G401 (cell line): Measurements from ENCODE around the gene ULK3. TPM values are rescaled to one million over a fixed set of nuclear protein-coding genes. Genes with fewer than 3 reads are reported as not detected.
A peak's percentile ranks its signal among the peaks of the same experiment; 100 is the strongest.

Experiments used
- DNase-seq: peaks from one replicate; pipeline ENCODE4 v3.0.0-alpha.2; 2015; ENCODE audit warnings: low spot score
- in situ Hi-C: cut with HindIII; loops from 2 replicates; pipeline ENCODE4 v1.10.0; 2016; ENCODE audit warnings: low sequenced_read_pairs, mixed read lengths
- total RNA-seq: library from RNA; depleted of rRNA; stranded (reverse); fragments of >200 nt; shearing (Covaris generic); gene quantifications from 2 replicates; pipeline ENCODE4 v1.2.3, GENCODE V29; 2014

Gene ULK3
- total RNA-seq, 1 experiment from 2014 or later: 40.9 TPM

- in situ Hi-C loops: no loop called here
- no peak for DNase-seq
Observed at GRCh38 chr15:74808840-74809229, 34.1 kb downstream of the ULK3 start.

GRCh38 chr15:74808078-74808839 is 34.7 kb downstream of the ULK3 start:
- in situ Hi-C loops: no loop called here

GRCh38 chr15:74807282-74807681 is 35.7 kb downstream of the ULK3 start:
- in situ Hi-C loops: no loop called here
- no peak for DNase-seq

More at GRCh38 chr15:74808078-74808839, 34.7 kb downstream of the ULK3 start:
- peak; percentile 89 for DNase-seq

DNA sequence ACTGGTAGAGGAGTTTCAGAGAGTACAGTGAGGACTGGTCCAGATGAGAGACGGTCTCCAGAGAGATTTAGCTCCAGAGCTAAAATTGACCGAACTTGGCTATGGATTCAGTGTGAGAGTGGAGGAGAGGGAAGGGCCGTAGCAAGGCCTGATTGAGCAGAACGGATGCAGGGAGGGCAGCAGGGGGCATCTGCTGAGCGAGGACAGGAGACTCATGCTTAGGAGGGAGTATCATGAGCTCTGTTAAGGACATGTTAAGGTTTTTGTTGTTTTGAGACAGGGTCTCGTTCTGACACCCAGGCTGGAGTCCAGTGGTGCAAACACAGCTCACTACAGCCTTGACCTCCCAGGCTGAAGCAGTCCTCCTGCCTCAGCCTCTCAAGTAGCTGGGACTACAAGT is 38.0 kb downstream of the ULK3 start:
- no peak for DNase-seq
- in situ Hi-C loops: no loop called here

DNA sequence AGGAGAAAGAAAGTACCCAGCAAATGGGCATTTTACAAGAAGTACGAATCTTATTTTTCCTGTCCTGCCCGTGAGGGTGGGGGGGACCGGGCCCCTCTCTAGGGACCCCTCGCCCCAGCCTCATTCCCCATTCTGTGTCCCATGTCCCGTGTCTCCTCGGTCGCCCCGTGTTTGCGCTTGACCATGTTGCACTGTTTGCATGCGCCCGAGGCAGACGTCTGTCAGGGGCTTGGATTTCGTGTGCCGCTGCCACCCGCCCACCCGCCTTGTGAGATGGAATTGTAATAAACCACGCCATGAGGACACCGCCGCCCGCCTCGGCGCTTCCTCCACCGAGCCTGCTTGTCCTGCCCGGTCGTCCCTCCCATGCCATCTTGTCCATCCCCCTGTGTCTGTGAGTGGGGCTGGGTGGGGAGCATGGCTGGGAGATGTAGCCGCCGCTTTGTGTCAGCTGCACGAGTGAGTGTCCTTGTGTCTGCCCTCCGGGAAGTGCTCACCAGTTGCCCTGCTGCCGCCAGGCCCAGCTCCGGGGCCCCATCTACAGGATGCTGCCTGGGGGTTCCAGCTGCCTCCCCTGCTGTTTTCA is 40.0 kb downstream of the ULK3 start:
- in situ Hi-C loops: no loop called here
- no peak for DNase-seq

DNA sequence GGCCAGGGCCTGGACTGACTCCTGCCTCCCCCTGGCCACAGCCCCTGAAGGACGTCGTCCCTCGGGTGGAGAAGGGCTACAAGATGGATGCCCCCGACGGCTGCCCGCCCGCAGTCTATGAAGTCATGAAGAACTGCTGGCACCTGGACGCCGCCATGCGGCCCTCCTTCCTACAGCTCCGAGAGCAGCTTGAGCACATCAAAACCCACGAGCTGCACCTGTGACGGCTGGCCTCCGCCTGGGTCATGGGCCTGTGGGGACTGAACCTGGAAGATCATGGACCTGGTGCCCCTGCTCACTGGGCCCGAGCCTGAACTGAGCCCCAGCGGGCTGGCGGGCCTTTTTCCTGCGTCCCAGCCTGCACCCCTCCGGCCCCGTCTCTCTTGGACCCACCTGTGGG is 40.7 kb downstream of the ULK3 start:
- DNase-seq: no peak
- in situ Hi-C loops: no loop called here

DNA sequence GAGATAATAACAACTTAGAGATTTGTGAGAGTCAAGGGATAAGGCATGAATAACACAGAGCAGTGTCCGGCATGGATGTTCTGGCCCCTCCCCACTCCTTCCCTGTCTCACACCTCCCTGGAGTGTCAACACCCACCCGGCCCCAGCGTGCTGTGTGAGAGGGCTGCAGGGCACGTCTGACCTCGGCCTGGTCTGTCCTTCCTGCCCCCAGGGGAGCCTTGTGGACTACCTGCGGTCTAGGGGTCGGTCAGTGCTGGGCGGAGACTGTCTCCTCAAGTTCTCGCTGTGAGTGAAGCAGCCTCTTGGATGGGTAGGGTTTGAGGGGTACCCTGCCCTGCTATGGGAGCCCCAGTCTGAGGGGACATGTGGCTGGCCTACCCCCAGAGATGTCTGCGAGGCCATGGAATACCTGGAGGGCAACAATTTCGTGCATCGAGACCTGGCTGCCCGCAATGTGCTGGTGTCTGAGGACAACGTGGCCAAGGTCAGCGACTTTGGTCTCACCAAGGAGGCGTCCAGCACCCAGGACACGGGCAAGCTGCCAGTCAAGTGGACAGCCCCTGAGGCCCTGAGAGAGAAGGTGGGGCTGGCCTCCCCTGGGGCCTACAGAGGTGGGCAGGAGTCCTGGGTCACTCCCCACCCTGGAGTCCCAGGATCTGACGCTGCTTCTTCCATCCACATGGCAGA is 41.5 kb downstream of the ULK3 start:
- in situ Hi-C loops: no loop called here
- DNase-seq: no peak

- no peak for DNase-seq
- in situ Hi-C loops: no loop called here
Observed at GRCh38 chr15:74800559-74801094, 42.3 kb downstream of the ULK3 start.

DNA sequence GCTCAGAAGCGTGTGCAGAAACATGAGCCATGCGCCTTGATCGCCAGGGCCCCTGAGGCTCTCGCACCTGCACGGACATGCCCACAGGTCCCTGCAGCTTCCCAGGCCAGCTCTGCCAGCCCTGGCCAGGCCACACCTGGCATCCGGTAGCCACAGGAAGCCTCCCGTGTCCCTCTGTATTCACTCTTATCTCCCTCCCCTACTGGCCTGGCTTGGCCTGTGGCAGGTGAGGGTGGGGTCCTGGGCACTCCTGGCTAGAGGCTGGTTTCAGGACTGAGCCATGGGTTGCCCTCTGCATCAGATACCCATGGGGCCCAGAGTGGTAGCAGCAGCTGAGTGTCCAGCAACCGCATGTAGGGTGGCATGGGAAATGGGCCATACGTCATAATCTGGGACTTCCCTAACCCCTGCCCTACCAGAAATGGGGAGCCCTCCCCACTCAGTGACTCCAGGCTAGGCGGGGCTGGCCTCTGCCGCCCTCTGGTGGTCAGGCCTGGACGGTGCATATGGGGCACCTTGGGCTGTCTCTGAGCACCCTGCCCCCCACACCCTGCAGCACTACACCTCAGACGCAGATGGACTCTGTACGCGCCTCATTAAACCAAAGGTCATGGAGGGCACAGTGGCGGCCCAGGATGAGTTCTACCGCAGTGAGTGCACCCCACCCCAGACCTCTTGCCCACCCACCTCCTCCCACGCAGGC is 42.9 kb downstream of the ULK3 start:
- in situ Hi-C loops: no loop called here
- peak; percentile 50 for DNase-seq

DNA sequence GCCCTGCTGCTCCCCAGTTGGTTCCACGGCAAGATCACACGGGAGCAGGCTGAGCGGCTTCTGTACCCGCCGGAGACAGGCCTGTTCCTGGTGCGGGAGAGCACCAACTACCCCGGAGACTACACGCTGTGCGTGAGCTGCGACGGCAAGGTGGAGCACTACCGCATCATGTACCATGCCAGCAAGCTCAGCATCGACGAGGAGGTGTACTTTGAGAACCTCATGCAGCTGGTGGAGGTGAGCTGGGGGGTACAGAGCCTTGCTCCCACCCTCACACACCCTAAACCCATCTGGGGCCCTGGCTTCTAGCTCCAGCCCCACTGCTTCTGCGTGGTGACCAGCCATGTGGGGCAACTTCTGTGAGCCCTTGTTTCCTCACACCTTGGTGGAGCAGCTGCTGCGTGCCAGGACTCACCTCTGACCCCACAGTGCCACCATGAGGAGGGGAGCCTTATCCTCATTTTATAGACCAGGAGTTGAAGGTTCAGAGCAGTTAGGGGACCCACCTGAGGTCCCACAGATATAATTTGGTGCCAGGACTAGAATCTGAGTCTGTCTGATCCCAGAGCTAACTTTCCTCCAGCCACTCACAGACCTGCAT is 43.6 kb downstream of the ULK3 start:
- DNase-seq: no peak
- in situ Hi-C loops: no loop called here

- peak; percentile 91 for DNase-seq
- in situ Hi-C loops: no loop called here
Observed at GRCh38 chr15:74798388-74799254, 44.3 kb downstream of the ULK3 start.

GRCh38 chr15:74795966-74796625 is 46.9 kb downstream of the ULK3 start:
- DNase-seq: no peak
- in situ Hi-C loops: no loop called here

- no peak for DNase-seq
- in situ Hi-C loops: no loop called here
Observed at GRCh38 chr15:74794970-74795349, 48.0 kb downstream of the ULK3 start.

- in situ Hi-C loops: no loop called here
- no peak for DNase-seq
Observed at GRCh38 chr15:74794248-74794969, 48.5 kb downstream of the ULK3 start.

DNA sequence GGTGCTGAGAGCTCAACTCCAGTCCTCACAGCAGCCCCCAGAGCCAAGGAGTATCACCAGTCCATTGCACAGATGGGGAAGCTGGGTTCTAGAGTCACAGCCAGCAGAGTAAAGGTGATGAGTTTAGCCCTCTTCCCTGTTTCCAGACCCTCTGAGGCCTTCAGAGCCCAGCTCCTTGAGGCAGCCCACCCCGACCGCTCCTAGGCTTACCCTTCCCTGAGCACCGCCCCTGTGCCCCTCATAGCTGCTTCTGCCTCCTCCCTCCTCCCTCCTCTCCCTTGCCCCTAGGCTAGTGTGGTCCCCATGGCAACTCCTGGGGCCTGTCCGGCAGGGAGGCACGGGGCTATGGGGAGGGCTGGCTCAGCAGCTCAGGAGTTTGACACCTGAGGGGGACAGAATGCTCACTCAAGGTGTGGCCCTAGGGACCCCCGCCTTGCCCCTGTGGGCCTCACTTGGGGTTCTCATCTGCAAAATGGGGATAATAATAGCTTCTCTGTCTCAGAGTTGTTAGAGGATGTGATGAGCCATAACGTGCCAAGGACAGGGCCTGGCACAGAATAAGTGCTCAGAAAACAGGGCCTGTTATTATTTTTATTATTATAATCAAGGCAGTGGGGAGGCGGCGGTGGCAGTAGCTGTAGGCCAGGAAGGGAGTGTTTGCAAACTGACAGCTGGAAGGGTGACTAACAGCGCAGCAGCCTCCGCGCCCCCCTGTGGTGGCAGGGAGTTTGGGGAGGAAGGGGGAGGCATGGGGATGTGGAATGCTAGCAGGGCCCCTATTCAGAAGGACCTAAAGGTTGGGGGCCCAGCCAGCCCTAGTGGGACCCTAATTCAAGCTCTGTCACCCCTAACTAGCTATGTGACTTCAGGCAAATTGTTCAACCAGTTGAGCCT is 49.6 kb downstream of the ULK3 start:
- in situ Hi-C loops: no loop called here
- no peak for DNase-seq

DNA sequence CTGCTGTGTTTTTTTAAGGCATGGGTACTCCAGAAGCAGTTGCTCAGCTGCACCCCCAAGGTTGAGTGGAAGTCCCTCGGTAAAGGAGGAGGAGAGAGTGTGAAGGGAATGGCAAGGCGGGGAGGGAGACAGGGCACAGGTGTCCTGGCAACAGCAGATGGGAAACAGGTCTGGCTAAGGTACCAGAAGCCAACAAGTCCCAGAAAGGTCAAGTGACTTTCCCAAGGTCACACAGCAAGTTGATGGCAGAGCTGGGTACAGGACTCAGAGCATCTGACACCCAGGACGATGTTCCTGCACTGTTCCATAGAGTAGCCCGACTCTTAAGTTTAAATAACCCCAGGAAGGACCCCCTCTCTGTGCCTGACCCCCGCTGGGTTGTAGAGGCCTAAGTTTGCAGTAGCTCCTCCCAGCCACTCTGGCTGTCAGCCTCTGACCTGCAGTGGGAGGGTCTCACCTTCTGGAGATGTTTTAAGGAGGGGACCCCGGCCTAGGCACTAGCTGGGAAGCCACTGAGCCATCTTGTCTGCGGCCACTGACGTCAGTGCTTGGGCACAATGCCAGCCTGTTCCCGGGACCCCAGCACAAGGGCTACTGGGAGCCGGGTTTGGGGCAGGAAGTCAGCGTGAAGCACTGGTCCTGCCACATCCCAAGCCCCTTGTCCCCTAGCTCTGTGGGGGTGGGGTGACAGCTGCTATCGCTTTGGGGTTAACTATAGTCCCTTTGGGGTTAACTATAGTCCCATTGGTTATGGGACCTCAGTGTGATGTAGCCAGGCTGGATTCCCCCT is 50.5 kb downstream of the ULK3 start:
- in situ Hi-C loops: no loop called here
- no peak for DNase-seq
